Cardiac muscle cell (in vitro differentiated cells and primary cell): ENCODE data around the gene DCUN1D2. TPM values are rescaled to one million over a fixed set of nuclear protein-coding genes. Genes with fewer than 3 reads are reported as not detected.
"Not testable (repeated sequence)": the region's sequence is repeated elsewhere in the genome, so short reads cannot be mapped to it uniquely, and the experiment has no call there.

Source experiments
- DNase-seq, 2 donors: peaks; one replicate each; pipeline versions ENCODE4 v3.0.0 to v3.0.0-alpha.2; 2010 to 2017; ENCODE audit warnings: low read depth in 1 of 2, low spot score in 1 of 2
- H3K27ac ChIP-seq: fragments of 200-600 bp; sonication (generic); 2 replicates; pipeline ENCODE4 v1.5.1; 2016
- H3K27me3 ChIP-seq: fragments of 200-600 bp; sonication (generic); 2 replicates; pipeline ENCODE4 v1.6.0; 2016; ENCODE audit warnings: control low read depth
- H3K36me3 ChIP-seq: fragments of 200-600 bp; sonication (generic); 2 replicates; pipeline ENCODE4 v1.5.1; 2016; ENCODE audit warnings: control low read depth
- H3K4me1 ChIP-seq: fragments of 200-600 bp; sonication (generic); 2 replicates; pipeline ENCODE4 v1.8.1; 2017; ENCODE audit warnings: low read depth, mild to moderate bottlenecking, mixed run types
- H3K4me3 ChIP-seq: fragments of 200-600 bp; sonication (generic); 2 replicates; pipeline ENCODE4 v1.5.1; 2016; ENCODE audit warnings: mild to moderate bottlenecking
- H3K9me3 ChIP-seq: fragments of 200-600 bp; sonication (generic); 2 replicates; pipeline ENCODE4 v1.5.1; 2017; ENCODE audit warnings: low read depth, mild to moderate bottlenecking, control low read depth
- CTCF ChIP-seq: IDR thresholded peaks from 2 replicates; pipeline ENCODE4 v1.5.1; 2012; ENCODE audit warnings: low read depth, mild to moderate bottlenecking, low read length
- polyA plus RNA-seq: library from polyadenylated mRNA; unstranded; fragments of >200 nt; fragmentation: Nextera tagmentation; extraction: Ambion mirVana; gene quantifications from 2 replicates; pipeline ENCODE4 v1.2.1, GENCODE V29; 2016
- total RNA-seq: library from RNA; depleted of rRNA; stranded (reverse); fragments of >200 nt; gene quantifications from 2 replicates; pipeline ENCODE4 v1.2.3, GENCODE V29; 2016

DCUN1D2 gene
- total and polyA plus RNA-seq, 2 experiments from 2014 or later = 23.7 to 32.4 TPM

- Histone ChIP-seq H3K4me1 (peaks cover 22% of the 10 kb centered on the region), H3K27me3 (peaks cover 4% of the 10 kb centered on the region), H3K36me3 (peaks cover 18% of the 10 kb centered on the region), H3K9me3 (no peaks in the 10 kb centered on the region), H3K4me3 (no peak overlapping the region), H3K27ac (no peak overlapping the region)
- no peak for DNase-seq
- no peak for TF ChIP-seq CTCF
Observed at GRCh38 chr13:113526466-113527220, 36.1 kb upstream of the DCUN1D2 start.

GRCh38 chr13:113522438-113522837 lies 31.9 kb upstream of the DCUN1D2 start:
- H3K27ac ChIP-seq, H3K27me3 ChIP-seq, DNase-seq, H3K4me3 ChIP-seq, H3K4me1 ChIP-seq, H3K9me3 ChIP-seq: not testable (repeated sequence)
- peaks cover 24% of the 10 kb centered on the region for H3K36me3 ChIP-seq

- Histone ChIP-seq H3K27me3 (no peaks in the 10 kb centered on the region), H3K9me3 (no peaks in the 10 kb centered on the region), H3K4me1 (peaks cover 5% of the 10 kb centered on the region), H3K36me3 (peaks cover 15% of the 10 kb centered on the region), H3K4me3 (no peak overlapping the region), H3K27ac (no peak overlapping the region)
- no peak for DNase-seq
- no peak for TF ChIP-seq CTCF
Observed at GRCh38 chr13:113520571-113520970, 30.1 kb upstream of the DCUN1D2 start.

GRCh38 chr13:113519556-113519955 lies 29.0 kb upstream of the DCUN1D2 start:
- H3K27me3 ChIP-seq = no peaks in the 10 kb centered on the region
- peaks cover 5% of the 10 kb centered on the region for H3K4me1 ChIP-seq
- peaks cover 12% of the 10 kb centered on the region for H3K36me3 ChIP-seq
- DNase-seq = no peak
- H3K4me3 ChIP-seq = no peak overlapping the region
- no peaks in the 10 kb centered on the region for H3K9me3 ChIP-seq
- H3K27ac ChIP-seq = no peak overlapping the region
- no peak for TF ChIP-seq CTCF

GRCh38 chr13:113518076-113518803 lies 27.7 kb upstream of the DCUN1D2 start:
- no peak for DNase-seq
- no peak for TF ChIP-seq CTCF
- H3K4me1 ChIP-seq = peaks cover 5% of the 10 kb centered on the region
- H3K9me3 ChIP-seq = no peaks in the 10 kb centered on the region
- peaks cover 14% of the 10 kb centered on the region for H3K36me3 ChIP-seq
- no peak overlapping the region for H3K4me3 ChIP-seq
- H3K27ac ChIP-seq = no peak overlapping the region
- H3K27me3 ChIP-seq = no peaks in the 10 kb centered on the region

- H3K4me1 ChIP-seq = peaks cover 5% of the 10 kb centered on the region
- H3K36me3 ChIP-seq = peaks cover 14% of the 10 kb centered on the region
- H3K4me3 ChIP-seq = no peak overlapping the region
- no peaks in the 10 kb centered on the region for H3K27me3 ChIP-seq
- DNase-seq = no peak
- TF ChIP-seq CTCF = no peak
- no peaks in the 10 kb centered on the region for H3K9me3 ChIP-seq
- H3K27ac ChIP-seq = no peak overlapping the region
Observed at GRCh38 chr13:113514847-113515246, 24.3 kb upstream of the DCUN1D2 start.
